Urothelium cell line (cell line): ENCODE results near the gene SMPDL3A.

Experiments
- DNase-seq: peaks from one replicate; pipeline ENCODE4 v3.0.0; 2011; ENCODE audit warnings: low spot score, mixed read lengths
- FAIRE-seq: peaks from 2 replicates; lab custom pipeline; 2011; peaks lifted over from hg19 to GRCh38; lab: Jason Lieb, UNC

Gene SMPDL3A

GRCh38 chr6:122775975-122776374 is 13.1 kb upstream of the SMPDL3A start:
- no peak for FAIRE-seq
- DNase-seq, result no peak

- FAIRE-seq (no peak), DNase-seq (no peak)
These were observed 10.8 kb upstream of the SMPDL3A start for GRCh38 chr6:122778302-122778701.

- no peak for FAIRE-seq
- no peak for DNase-seq
These were observed 9.9 kb upstream of the SMPDL3A start for GRCh38 chr6:122778985-122779661.

DNA sequence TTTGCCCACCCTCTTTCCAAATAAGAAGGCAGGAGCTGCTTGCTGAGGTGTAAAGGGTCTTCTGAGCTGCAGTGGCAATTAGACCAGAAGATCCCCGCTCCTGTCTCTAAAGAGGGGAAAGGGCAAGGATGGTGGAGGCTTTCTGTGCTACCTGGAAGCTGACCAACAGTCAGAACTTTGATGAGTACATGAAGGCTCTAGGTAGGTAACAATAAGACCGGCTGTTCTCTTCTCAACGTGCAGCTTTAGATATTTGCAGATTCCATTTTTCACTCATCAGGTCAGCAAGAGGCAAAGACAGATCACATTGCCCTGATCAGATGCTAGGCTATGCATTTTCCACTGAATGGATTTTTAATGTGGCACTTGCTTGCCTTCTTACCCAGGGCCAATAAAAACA is 9.4 kb upstream of the SMPDL3A start, which contains the start of gene FABP7:
Gene FABP7, plus strand, starts transcription at position 50 of the 400 bp plus-strand sequence. Its CDS starts 79 bp downstream, at position 129.
- DNase-seq (no peak), FAIRE-seq (no peak)

DNA sequence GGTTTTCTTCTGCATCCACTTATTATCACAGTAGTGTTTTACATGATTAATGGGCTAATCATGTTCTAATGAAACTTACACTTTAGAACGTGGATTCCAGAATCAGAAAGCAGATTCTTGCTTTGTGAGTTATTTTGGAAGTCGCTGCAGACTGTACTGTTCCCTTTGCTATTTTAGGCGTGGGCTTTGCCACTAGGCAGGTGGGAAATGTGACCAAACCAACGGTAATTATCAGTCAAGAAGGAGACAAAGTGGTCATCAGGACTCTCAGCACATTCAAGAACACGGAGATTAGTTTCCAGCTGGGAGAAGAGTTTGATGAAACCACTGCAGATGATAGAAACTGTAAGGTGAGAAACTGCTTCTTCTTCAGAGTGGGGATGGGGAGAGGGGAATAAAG is 8.9 kb upstream of the SMPDL3A start:
- no peak for FAIRE-seq

GRCh38 chr6:122781716-122782115 is 7.3 kb upstream of the SMPDL3A start:
- DNase-seq (no peak), FAIRE-seq (no peak)

More for the DNA sequence above, 8.9 kb upstream of the SMPDL3A start:
- DNase-seq, result no peak

DNA sequence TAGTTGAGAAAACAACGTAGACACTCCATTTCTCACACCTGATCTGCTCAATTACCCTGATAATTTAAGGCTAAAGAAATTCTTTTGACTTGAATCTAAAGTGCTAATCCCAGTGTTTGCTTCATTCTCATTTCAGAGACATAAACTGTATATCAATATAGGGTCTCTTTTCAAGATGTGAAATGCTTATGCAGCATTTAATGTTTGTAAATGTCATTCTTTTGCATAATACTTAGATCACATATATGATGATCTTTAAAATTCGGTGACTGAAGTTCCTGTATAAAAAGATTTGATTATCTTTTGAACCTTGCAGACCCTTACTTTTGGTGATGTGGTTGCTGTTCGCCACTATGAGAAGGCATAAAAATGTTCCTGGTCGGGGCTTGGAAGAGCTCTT is 5.7 kb upstream of the SMPDL3A start:
- FAIRE-seq, result no peak
- DNase-seq, result no peak

DNA sequence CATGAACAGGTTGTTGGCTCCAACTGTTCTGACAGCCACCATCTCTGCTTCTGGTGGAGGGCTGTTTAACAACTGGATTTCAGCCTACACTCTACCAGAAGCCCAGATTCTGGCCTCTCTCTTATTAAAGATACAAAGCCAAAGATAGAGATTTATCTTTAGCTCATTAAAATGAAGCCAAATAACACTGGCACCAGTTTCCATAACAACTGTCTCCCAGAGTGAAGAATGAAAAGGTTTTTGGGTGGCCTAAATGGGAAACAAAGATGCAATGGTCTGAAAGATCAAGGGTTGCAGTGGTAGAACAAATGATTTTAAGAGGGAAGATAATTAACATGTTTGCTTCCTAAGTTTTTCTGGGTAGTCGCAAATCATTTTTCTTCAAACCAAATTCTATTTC is 3.2 kb upstream of the SMPDL3A start:
- DNase-seq (no peak), FAIRE-seq (no peak)

DNA sequence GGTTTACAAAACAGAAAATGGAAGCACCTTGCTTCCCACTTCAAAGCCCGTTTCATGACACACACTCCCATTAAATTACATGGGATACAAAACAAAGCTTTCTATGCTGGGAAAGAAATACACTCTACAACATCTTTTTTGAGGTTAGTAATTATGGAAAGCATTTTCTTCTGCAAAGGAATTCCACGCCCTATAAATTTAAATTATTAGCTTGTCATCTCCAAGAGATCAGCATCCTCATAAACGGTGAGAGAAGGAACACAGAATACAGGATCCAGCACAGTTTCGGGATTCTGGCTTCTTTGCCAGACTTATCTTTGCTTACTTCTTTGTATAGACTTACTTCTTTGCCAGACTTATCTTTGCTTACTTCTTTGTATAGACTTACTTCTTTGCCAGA is 1.3 kb upstream of the SMPDL3A start:
- DNase-seq, result no peak
- no peak for FAIRE-seq

- DNase-seq (no peak), FAIRE-seq (no peak)
These were observed 850 bp upstream of the SMPDL3A start for GRCh38 chr6:122788208-122788607.

GRCh38 chr6:122788663-122789181 is 336 bp upstream of the SMPDL3A start:
- DNase-seq (no peak), FAIRE-seq (no peak)

DNA sequence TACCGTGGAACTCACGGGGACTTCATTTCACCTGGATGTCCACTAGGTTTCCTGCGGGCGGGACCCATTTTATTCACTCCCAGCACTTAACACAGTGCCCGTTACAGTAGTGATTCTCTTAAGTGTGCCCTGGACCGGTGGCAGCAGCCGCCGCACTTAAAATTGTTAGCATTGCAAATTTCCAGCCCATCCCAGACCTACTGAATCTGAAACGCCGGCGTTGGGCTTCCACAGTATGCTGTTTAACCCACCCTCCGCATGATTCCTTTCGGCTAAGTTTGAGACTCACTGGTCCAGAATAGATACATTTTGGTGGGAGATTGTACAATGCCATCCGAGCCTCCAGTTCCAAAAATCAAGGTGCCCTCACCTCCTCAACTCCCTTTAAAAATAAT is 967 bp downstream of the SMPDL3A start:
- no peak for FAIRE-seq
- DNase-seq, result no peak

DNA sequence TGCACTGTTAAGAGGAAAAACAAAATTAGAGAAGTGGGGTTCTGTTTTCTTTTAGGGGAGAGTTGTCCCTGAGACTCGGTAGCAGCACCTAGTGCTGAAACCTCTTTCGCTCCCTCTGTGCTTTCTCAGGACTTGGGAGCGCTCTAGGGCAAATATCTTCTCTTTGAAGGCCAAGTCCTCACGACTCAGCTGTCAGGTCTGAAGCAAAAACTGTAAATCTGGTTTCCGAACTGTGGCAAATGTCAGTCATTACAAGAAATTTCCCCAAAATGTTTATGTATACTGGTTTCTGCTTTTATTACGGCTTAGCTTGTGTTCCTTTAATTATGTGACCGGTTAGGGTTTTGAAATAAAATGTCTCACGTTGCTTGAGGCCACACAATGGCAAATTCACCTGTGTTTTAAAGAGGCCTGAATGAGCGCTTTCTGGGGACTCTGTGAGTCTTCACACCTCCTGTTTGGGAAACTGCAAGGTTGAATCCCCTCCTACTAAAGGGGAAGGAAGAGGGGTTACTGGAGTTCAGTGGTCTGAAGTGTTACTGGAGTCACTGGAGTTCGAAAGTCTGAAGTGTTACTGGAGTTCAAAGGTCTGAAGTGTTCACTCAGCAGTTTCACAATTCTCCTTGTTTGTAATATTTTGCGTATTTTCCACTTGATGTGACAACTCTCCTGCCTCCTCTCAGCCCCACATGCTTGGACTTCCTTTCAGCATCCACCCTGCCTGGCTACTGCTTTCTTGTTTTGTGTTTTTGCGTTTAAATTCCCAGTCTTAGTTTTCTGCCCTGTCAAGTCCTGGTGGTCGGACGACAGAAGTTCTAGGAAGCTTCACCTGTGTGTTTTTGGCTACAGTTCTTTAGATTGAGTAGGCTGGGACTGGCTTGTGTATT is 1.6 kb downstream of the SMPDL3A start:
- DNase-seq (no peak), FAIRE-seq (no peak)

GRCh38 chr6:122791310-122791679 is 2.2 kb downstream of the SMPDL3A start:
- FAIRE-seq, result no peak
- no peak for DNase-seq

DNA sequence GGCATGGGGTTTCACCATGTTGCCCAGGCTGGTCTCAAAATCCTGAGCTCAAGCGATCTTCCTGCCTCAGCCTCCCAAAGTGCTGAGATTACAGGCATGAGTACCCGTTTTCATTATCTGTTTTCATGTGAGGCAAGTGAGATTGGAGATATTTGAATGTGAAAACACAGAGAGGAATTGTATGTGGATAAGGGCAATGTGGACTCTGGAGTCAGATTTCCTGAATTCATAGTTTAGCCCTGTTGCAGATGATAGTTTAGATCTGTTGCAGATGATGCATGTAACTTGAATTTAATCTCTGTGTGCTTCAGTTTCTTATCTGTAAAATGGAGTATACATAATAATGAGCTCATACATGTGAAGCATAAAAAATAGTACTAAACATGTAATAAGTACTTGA is 3.7 kb downstream of the SMPDL3A start:
- DNase-seq, result no peak
- FAIRE-seq, result no peak

GRCh38 chr6:122797537-122797936 is 8.5 kb downstream of the SMPDL3A start:
- no peak for FAIRE-seq
- no peak for DNase-seq

DNA sequence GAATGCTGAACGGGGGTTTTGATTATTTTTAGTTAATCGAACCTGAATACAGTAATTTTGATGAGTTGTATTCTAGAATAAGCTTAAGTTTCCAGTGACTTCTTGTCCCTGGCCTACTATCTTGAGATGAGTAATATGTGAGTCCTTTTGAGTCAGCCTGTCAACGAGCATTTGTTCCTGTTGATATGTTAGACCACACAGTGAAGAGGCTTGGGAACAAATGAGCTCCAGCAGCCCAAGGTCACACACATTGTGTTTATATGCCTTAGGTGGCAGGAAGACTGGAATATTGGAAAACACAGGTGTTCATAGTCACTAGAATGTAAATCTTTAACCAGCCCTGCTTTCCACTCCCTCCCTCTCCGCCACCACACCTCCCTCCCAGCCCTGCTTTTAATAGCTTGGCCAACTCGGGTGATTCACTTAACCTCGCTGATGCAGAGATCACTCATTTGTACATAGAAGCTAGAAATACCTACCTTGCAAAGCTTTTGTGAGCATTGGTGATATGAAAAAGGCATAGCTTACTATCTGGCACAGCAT is 9.1 kb downstream of the SMPDL3A start:
- FAIRE-seq (no peak), DNase-seq (no peak)

DNA sequence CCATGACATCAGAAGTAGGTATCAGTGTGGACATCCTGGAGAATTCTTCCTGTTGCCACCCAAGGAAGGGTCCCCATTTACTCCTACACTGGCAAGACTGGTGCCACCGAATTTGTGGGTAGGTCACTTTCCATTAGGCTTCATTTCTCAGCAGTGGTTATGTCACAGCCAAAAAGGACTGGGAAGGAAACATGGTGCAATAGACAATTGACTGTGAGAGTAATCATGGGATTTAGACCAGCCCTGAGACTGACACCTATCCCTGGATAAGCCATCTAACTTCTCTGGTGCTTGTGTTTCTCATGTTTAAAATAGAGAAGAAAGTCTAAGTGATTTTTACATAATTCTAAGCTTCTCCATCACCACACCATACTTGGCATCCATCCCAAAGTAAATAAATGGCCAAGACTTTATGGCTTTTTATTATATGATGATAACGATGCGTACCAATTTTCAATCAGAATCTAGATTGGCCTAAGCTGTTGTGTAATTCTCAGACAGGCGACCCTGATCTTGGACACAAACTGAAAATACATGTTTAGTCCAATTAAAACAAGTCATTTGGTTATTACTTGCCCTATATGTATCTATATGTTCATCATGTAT is 10.2 kb downstream of the SMPDL3A start:
- FAIRE-seq, result no peak
- DNase-seq, result no peak

DNA sequence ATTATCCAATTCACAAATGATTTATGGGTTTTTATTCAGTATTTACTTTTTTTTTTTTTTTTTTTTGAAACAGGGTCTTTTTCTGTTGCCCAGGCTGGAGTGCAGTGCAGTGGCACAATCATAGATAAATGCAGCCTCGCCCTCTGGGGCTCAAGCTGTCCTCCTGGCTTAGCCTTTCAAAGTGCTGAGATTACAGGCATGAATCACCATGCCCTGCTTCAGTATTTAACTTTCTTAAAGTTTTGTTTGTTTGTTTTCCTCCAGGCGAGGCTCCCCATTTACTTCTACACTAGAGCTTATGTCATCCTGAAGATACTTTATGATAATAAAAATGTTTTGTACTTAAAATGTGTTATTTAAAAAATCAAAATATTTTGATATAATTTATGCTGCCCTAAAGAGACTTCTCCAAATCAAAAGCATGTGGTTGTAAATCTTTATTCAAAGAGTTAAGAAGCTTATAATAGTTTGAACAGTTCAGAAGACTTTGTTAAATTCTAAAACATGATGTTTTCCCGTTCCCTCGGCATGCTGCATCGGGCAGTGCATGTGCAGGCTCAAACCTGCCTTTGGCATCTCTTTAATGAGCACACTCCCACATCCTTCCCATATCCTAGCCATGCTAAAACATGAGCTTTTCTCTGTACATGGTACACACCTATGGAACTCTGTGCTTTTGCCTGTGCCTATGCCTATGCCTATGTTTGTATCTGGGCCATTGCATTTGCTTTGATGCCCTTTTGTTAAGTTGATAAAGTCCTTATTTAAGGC is 11.0 kb downstream of the SMPDL3A start:
- no peak for FAIRE-seq

GRCh38 chr6:122800906-122801305 is 11.8 kb downstream of the SMPDL3A start:
- FAIRE-seq (no peak), DNase-seq (no peak)

More for the DNA sequence above, 11.0 kb downstream of the SMPDL3A start:
- no peak for DNase-seq
